GM19193 (cell line): ENCODE data around the gene ESPNL.

Source experiments
- POLR2A ChIP-seq: IDR thresholded peaks from 4 replicates; pipeline ENCODE4 v1.6.1; 2011; ENCODE audit not compliant: insufficient read depth, insufficient read length; ENCODE audit errors: extremely low read depth

ESPNL gene

GRCh38 chr2:238167344-238167715 is 67.2 kb downstream of the ESPNL start:
- no peak for TF ChIP-seq POLR2A

- TF ChIP-seq POLR2A, result no peak
Observed at GRCh38 chr2:238167761-238168160, 67.6 kb downstream of the ESPNL start.

GRCh38 chr2:238168196-238169047 is 68.3 kb downstream of the ESPNL start:
- no peak for TF ChIP-seq POLR2A

- no peak for TF ChIP-seq POLR2A
Observed at GRCh38 chr2:238169048-238169707, 69.0 kb downstream of the ESPNL start.

GRCh38 chr2:238169708-238170251 is 69.6 kb downstream of the ESPNL start:
- no peak for TF ChIP-seq POLR2A

DNA sequence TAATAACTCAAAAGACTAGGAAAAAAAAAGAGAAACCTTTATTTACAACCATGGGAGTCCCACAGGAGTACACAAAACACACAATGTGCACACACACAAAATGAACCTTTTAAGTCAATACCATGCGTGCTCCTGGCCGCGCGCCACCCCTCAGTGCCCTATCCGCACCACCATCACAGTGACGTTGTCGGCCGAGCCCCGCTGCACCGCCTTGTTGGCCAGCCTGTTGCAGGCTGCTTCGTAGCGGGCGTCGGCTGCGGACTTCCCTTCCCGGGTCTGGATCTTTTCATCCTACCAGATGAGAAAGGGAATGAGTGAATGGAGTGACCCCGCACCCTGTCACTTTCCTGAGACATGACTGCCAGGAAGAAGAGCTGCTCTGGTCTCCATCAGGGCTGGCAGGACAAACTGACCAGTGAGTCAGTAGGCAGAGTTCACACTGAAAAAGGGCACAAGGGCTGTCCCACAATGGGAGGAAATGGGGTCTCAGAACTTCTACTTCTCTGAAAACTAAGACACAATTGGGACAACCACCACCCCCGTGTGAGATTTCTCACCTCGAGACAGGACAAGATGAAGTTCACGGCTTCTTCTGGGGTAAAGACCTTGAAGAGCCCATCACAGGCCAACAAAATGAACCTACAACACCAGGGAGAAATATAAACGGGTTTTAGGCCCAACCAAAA is 70.4 kb downstream of the ESPNL start:
- TF ChIP-seq POLR2A, result no peak

GRCh38 chr2:238171575-238172187 is 71.5 kb downstream of the ESPNL start:
- TF ChIP-seq POLR2A, result no peak

DNA sequence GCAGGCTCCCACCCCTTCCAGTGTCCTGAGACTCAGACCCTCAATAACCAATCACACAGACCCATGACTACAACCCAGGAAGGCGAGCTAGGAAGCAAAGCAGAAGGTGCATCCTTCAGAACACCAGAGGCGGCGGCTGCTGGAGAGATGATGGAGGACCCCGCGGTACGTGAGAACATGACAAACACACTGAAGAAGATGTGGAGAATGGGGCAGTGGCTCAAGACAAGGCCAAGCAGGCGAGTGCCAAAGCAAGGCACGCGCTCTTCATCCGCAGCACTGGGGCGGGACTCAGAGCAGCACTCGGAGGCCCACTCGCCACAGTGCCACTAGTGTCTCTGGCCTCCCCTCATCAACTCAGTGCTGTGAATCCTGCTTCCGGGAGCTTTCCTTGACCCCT is 72.3 kb downstream of the ESPNL start:
- no peak for TF ChIP-seq POLR2A

- TF ChIP-seq POLR2A, result no peak
Observed at GRCh38 chr2:238173692-238174091, 73.6 kb downstream of the ESPNL start.

DNA sequence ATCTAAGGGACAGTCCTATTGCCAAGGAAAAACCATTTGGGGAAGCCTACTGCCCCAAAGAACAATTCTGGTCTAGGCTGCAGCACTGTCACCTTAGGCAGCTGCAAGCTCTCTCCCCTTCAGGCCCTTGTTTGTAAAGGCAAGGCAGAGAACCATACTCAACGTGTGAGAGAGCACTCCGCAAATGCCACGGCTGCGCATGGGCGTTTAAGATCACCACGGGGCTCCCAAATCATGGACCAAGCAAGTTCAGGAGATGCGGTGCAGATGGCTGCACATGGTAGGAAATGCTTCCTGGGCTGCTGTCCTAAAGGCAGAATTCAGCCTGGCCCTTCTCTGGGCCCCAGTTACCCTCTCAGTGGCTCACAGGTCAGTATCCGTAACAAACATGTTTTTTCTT is 74.2 kb downstream of the ESPNL start:
- TF ChIP-seq POLR2A, result no peak

DNA sequence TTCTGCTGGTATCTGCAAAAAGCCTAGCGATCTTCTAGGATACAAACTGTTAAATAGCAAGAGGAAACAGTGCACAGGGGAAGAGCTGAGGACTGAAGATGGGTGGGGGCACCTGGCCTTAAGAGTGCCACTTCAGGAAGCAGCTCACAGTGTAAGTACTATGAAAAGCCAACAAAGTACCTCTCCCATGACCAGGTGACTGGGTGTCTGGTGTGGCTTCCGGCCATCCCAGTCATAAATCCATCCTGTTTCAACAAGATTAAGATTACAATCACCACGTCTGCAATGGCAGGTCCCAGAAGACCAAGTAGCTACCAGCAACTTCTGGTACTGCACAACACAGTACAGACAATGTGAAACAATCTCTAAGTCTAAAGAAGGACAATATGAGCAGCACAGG is 74.6 kb downstream of the ESPNL start:
- TF ChIP-seq POLR2A, result no peak

- TF ChIP-seq POLR2A, result no peak
Observed at GRCh38 chr2:238176613-238177012, 76.5 kb downstream of the ESPNL start.

DNA sequence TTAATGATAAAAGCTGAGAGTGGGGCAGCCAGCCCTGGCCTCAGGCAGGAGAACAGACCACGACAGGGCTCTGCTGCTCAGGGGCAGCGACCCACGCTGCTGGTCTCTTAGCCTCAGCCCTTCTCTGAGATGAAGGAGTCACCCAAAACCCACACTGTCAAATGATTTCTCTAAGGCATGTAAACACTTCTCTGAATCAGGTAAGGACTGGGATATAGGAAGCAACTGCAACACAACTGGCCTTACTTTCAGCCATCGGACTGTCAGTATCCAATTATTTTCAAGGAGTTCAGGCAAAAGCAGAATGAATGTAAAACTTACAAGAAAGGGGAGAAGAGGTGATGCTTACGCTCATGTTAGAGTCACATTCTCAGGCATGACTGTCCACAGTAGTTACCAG is 80.4 kb downstream of the ESPNL start:
- TF ChIP-seq POLR2A, result no peak

GRCh38 chr2:238182362-238182761 is 82.2 kb downstream of the ESPNL start:
- no peak for TF ChIP-seq POLR2A
